Activated CD4-positive, alpha-beta T cell treated with anti-CD3 and anti-CD28 coated beads, Interleukin-2, amount 50 U/mL, for 24 hours (primary cell): ENCODE measurements around the gene KRT84.

Experiments used
- DNase-seq, 2 donors: peaks; one replicate each; pipeline ENCODE4 v3.0.0-alpha.2; 2020; ENCODE audit warnings: low read depth in 1 of 2, low spot score in 1 of 2

KRT84 gene, protein sequence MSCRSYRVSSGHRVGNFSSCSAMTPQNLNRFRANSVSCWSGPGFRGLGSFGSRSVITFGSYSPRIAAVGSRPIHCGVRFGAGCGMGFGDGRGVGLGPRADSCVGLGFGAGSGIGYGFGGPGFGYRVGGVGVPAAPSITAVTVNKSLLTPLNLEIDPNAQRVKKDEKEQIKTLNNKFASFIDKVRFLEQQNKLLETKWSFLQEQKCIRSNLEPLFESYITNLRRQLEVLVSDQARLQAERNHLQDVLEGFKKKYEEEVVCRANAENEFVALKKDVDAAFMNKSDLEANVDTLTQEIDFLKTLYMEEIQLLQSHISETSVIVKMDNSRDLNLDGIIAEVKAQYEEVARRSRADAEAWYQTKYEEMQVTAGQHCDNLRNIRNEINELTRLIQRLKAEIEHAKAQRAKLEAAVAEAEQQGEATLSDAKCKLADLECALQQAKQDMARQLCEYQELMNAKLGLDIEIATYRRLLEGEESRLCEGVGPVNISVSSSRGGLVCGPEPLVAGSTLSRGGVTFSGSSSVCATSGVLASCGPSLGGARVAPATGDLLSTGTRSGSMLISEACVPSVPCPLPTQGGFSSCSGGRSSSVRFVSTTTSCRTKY

DNA sequence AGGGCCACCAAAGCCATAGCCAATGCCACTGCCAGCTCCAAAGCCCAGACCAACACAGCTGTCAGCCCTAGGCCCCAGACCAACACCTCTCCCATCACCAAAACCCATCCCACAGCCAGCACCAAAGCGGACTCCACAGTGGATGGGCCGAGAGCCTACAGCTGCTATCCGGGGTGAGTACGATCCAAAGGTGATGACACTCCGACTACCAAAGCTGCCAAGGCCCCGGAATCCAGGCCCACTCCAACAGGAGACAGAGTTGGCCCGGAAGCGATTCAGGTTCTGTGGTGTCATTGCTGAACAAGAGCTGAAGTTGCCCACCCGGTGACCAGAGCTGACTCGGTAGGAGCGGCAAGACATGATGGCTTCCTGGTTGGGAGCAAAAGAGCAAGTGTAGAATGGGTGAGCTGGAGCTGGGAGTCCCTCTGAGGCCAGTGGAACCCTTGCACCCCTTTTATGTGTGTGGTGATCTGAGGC, at the start of gene KRT84:
Gene KRT84, minus strand, starts transcription at position 427 of the 477 bp plus-strand sequence. Its CDS starts 67 bp downstream, at position 360.
- DNase-seq: no peak

DNA sequence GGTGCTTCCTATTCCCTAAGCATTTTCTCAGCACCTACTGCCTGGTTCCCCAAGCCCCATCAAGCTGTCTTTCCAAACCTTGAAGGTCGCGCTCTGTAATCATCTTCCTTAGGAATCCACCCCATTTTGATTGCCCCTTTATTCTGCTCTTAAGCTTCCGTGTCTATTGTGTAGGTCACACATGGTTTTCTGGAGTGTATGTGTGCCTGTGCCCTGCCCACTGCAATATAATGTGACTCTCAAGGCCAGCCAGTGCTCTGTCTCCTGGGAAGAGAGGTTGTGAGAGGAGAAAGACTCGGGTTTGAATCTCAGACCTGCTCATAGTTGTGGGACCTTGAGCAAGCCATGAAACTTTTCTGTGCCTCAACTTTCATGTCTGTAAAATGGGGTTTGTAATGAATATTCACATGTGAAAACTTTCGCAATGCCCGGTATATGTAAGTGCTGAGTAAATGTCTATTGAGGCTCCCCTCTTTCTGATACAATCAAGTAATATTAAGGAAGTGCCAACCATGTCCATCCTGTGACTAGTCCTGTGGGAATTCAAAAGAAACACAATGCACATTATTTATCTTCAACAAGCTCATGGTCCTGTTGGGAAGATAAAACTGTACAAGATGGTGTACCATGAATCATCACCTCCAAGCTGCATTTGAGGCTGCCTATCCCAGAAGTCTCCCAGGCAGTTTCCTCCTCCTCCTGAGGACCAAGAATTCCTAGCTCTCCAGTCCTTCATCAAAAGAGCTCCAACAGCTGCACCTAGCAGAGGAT, 49.5 kb upstream of the KRT84 start:
- DNase-seq: no peak

DNA sequence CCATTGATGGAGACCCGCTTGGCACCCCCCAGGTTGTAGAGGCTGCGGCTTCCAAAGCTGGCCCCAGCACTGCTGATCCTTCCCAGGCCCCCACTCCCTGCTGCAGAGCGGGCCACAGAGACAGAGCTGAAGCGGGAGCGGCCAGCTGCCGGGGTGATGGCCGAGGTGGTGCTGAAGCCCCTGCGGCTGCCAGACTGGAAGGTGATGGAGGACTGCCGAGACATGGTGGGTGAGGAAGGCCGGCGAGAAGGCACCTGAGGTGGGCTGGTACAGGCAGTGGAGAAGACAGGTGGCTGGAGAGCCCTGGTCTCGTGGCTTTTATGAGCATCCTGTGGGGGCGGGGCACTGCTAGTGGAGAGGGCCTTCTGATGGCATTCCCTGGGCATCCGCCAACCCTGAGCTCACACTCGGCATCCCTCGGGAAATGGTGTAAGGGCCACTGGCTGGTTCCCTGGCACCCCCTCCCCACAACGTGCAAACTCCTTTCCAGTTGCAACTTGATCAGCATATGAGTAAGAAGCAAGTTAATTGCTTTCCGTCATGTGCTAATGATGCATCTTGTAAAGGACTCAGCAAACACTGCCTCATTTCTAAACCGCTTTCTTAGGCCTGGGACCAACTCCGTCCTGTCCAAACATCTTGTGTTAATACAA, 48.8 kb upstream of the KRT84 start, which contains the start of gene KRT75:
Gene KRT75, minus strand, starts transcription at position 291 of the 653 bp plus-strand sequence. Its CDS starts 67 bp downstream, at position 224.
- DNase-seq: no peak

DNA sequence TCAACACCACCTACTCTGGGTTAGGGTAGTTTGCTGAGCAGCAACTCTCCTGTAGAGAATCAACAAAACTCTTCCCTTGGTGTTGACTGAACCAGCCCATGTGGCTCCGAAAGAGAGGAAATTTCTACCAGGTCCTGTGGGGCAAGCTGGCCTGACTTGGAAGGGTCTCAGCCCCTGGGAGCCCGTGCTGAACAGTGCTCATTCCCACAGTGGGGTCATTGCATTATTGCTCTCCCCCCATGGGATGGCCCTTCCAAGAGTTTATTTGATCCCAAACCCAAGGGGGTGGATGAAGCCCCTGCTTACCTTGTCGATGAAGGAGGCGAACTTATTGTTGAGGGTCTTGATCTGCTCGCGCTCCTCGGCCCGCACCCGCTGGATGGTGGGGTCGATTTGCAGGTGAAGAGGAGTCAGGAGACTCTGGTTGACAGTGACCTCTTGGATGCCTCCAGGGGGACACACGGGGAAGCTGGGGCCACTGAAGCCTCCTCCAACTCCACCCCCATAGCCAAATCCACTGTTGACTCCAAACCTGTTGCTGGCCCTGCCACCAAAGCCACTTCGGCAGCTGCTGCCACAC, 48.1 kb upstream of the KRT84 start:
- DNase-seq: no peak

DNA sequence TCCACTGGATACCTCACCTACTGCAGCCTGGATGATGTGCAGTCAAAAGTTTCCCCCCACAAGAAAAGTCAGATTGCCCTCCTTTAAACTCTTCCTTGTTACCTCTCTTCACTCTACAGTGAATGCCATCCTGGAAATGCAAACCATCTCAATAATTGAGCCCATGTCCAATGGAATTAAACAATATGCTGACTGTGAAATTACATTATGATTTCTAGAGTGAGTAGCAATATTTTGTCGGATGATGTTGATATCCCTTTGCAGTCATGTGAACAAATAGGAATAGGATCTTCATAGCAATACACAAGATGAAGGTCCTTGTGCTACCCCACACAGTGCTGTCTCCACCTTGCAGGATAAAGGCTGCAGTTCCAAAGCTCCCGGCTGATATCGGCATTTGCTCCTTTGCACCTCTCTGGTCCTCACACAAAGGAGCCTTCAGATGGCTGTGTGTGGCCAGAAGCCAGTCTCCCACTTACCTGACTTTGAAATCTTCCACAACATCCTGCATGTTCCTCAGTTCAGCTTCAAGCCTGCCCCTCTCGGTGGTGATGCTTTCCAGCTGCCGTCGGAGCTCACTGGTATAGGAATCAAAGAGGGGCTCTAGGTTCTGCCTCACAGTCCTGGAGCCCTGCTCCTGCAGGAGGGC, 47.2 kb upstream of the KRT84 start:
- DNase-seq: no peak

DNA sequence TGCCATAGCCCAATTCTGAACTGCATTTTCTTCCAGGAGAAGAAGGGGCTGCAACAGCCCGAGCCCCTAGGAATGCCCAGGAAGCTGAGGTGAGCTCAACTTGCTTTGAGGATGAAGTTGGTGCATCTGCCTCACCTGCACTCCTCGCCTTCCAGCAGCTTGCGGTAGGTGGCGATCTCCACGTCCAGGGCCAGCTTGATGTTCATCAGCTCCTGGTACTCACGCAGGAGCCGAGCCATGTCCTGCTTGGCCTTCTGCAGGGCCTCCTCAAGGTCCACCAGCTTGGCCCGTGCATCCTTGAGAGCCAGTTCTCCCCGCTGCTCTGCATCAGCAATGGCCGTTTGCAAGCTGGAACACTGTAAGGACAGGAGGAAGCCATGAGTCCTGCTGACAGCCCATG, 42.7 kb upstream of the KRT84 start:
- no peak for DNase-seq

DNA sequence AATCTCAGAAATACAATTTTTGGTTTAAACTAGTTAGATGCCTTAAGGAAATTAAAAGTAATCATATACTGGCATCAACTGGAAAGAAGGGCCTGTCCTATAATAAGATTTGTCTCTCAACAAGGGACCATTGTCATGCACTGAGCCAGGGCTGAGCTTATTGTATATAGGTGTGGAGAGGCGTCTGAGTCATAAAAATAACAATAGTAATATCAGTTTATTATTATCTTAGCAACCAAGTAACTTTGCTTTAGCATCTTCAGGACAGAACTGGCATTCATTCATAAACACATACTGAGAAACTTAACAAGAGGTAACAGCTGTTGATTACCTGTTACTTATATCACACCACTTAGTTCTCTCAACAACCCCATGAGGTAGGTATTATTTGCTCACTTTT, 41.6 kb upstream of the KRT84 start:
- DNase-seq: no peak

DNA sequence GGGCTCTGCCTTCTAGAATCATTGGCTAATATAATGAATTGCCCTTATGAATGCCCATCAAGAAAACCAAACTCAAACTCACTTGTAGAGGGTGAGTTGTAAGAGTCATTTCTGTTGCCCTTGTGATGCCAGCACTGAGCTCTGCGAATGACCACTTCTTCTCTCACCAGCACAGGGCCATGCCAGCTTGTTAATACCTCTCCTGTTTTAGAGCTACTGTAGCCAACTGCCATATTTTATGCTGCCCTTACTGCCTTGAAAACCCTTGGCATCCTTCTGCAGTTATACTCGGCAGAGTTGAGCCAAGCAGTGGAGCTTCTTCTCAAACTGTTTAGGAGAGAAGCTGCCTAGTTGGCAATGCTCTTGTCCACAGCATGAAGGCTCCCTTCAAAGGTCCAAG, 40.6 kb upstream of the KRT84 start:
- no peak for DNase-seq

DNA sequence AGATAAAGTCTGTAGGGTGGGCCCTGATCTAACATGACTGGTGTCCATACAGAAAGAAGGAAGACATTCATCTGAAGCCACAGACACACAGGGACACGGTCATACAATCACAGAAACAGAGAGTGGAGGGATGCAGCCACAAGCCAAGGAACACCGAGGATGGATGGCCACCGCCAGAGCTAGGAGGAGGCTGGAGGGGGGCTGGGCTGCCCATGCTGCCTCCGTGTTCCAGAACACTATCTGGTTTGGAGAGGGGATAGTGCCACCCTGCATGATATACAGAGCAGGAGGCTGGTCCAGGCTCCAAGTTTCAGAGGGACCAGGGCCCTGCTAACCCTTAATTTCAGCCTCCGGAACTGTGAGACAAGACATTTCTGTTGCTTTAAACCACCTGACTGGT, 40.0 kb upstream of the KRT84 start:
- no peak for DNase-seq

DNA sequence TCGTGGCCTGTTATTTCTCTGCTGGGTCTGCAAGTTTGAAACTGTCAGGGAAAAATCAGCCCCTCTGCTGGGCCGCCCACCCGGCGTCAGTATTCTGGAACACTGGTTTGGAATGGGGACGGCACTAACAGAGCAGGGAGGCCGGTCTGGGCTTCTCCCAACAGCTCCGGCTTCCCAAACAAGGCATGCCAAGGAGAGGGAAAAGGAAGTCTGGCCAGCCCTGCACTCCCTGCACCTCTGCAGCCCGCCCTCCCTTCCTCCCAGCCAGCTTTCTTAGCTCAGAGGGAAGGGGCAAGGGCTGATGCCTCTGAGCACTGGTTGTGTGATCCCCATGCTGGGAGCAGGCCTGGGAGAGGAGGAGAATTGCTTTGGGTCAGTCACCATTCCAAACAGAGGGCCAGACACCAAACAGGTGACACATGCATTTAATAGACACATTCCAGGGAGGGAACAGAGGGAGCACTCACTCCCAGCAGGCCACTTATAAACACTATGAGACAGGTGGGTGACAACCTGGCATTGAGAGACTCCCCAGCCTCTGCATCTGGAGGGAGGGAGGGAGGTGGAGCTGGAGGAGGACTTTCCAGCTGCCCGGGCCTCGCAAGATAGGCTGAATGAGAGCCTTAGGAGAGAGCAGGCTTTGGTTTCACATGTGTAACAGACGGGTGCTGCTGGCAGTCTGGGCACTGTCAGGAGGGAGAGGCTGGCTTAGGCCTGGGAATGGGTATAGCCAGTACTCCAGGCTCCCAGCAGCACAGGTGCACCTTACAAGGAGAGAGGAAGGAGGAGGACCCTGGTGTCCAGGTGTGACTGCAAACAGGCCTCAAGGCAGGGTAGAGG, 38.4 kb upstream of the KRT84 start:
- no peak for DNase-seq

DNA sequence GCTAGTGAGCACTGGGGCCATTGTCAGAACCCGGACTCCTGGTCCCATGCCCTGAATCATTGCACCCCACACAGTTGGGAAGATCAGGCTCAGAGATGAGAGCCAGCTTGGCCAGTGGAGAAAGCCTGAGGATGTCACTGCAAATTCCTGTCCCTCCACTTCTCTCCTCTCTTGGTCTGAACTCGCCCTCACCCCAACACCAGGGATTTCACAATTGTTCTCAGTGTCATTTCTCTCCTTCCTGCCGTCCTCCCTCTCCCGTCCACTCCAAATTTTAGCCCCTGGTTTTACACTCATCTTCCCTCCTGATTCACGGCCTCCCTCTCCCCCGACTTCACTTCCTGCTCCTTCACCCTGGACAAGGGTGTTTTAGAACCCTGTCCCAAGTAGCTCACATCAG, 37.6 kb upstream of the KRT84 start:
- no peak for DNase-seq

DNA sequence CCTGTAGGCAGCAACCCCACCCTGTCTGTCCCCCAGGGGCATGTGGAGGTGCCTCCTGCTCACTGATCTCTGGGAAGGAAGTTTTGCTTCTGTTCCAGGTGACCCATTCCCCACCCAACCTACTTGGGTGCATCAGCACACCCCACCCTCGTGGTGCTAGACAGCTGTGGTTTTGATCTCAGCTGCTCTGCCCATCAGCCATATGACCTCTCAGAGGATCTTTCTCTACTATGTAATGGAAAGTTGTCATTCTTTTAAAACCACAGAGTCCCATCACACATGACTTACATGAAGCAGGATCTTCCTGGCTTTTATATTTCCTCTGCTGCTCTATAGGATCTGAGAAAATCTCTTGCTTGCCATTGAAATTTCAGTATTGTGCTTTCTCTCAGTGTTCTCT, 34.2 kb upstream of the KRT84 start:
- no peak for DNase-seq

DNA sequence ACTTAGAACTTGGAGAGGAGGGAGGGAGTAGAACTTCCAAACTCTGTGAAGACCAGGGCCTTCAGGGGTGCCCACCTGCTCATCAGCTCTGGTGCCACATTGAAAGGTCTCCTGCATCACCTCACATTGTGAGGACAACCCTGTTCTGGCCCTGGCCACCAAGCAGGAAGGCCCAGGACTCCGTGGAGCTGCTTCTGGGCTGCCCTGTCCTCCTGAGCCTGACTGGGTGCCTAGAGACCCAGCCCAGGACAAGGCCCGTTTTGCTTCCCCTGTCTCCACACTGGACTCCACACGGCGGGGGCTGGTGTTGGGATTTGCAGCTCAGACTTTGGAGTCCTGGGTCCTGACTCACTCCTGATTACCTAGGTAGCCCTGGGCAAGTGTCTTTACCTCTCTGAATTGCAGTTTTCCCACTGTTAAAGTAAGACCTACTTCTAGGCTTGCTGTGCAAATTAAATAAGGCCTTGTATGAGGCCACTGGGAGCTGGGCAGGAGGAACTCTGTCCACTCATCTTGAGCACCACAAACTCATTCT, 33.2 kb upstream of the KRT84 start:
- DNase-seq: no peak

DNA sequence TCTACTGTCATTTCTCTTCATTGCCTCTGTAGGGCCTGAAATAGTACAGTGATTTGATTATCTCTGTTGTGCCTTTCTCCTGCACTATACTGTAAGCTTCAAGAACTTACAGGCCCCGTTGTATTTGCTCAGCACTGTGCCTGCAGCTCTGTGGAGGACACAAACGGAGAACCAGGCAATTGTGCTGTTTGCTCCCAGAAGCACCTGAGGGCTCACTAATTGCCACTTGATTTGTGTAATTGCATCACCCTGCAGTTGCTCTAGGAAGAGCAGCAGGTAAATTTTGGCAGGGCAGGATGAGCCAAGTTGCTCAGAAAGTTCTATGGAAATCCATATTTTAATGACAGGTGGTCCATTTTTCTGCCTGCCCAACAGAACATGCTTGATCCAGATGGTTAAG, 32.3 kb upstream of the KRT84 start:
- DNase-seq: no peak

DNA sequence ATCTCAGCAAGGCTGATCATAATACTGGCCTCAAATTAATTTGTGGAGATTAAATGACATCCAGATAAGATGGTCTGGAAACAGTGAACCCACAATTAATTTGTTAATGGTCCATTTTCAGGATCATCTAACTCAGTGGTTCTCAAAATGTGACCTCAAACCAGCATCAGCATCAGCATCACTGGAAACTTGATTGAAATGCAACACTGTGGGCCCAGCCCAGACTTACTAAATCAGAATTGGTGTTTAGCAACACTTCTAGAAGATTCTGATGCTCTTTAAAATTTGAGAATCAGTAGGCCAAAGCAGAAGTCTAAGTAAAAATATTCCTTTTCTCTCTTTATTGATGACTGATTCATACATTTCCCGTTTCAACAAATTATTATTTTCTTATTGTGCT, 31.3 kb upstream of the KRT84 start:
- DNase-seq: no peak

DNA sequence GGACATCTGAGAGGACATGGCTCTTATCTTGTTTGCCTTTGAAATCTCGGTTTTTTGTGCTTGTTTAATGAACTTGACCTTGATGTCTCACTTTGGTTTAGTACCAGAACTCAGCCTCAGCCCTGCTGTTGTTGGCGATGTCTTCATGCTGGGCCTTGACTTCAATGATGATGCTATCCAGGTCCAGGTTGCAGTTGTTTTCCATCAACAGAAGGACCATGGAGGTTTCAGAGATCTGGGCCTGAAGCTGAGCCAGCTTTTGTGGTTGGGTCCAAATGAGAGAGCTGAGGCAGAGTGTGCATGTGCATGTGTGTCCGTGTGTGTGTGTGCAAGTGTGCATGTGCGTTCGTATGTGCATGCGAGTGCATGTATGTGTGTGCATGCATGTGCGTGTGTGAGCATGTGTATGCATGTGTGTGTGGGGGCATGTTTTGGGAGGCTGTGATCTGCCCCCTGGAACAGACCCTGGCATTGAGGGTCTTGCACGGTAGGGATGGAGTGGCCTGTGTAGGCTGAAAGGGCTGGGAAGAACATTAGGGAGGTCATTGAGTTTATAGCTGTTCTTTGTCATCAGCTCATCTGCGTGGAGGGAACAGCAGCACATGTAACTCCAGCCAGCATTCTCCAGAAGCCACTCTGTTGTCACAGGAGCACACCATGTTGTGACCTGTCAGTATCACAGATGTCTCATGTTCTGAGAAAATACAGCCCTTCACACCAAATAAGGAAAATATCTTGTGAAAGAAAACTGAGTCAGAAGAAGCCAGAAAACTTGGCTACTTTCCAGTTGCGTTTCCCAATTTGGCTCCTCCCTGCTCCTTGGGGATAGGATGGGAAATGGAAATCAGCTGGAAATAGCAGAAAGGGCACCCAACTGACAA, 30.7 kb upstream of the KRT84 start:
- no peak for DNase-seq

DNA sequence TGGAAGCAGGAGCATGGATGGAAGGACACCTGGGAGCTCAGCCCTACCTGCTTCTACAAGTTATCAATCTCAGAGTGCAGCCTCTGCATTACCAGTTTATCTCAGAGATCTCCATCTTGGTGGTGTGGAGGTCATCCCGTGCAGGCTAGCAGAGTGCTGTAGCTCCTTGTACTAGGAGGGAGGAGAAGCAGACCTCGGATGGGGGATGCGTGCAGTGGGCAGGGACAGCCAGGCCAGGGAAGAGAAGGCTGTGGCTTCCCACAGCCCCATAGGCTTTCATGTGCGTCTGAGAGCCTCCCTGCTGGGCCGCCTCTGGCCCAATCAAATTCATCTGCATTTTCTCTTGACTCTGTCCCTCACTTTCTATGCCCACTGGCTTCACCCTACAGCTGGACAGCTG, 29.5 kb upstream of the KRT84 start:
- DNase-seq: no peak

DNA sequence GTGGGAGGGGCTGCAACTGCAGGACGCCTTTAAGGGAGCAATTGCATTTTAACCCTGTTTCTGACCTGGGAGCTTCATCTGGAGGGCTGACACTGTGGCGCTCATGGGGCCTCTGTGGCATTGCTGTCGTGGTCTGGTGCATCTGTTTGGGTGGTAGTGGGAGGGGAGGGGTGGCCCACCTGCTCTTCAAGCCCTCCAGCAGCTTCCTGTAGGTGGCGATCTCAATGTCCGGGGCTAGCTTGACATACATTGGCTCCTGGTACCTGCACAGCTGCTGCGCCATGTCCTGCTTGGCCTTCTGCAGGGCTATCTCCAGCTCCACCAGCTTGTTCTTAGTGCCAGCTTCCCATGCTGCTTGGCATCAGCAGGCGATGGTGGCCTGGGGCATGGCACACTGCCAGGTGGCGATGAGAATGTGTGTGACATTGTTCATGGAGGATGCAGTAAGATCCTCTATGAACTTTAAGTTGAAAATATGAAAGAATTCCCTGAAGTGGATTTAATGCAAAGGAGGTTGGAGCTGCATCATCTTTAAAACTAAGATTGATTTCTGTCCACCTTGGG, 28.4 kb upstream of the KRT84 start:
- no peak for DNase-seq
